Measurements from ENCODE around the gene R3HCC1L. TPM values are rescaled to one million over a fixed set of nuclear protein-coding genes. Genes with fewer than 3 reads are reported as not detected.
A peak's percentile ranks its signal among the peaks of the same experiment; 100 is the strongest.

Gene R3HCC1L
- total RNA-seq, 1 experiment from 2014 or later, result 14.0 TPM

GRCh38 chr10:98228266-98228665 lies 93.8 kb downstream of the R3HCC1L start:
- peak; percentile 64 for DNase-seq (ENCODE audit: low read depth)

- no peak for DNase-seq (ENCODE audit: low read depth)
Observed at GRCh38 chr10:98231417-98231816, 97.0 kb downstream of the R3HCC1L start.

- no peak for DNase-seq (ENCODE audit: low read depth)
Observed at GRCh38 chr10:98235846-98236245, 101.4 kb downstream of the R3HCC1L start.

- DNase-seq (ENCODE audit: low read depth), result no peak
Observed at GRCh38 chr10:98236862-98237261, 102.4 kb downstream of the R3HCC1L start.

- DNase-seq (ENCODE audit: low read depth), result no peak
Observed at GRCh38 chr10:98238391-98238790, 103.9 kb downstream of the R3HCC1L start.

GRCh38 chr10:98240524-98240923 lies 106.1 kb downstream of the R3HCC1L start:
- DNase-seq (ENCODE audit: low read depth), result no peak

- peak; percentile 29 for DNase-seq (ENCODE audit: low read depth)
Observed at GRCh38 chr10:98242823-98243222, 108.4 kb downstream of the R3HCC1L start.

GRCh38 chr10:98244141-98244540 lies 109.7 kb downstream of the R3HCC1L start:
- no peak for DNase-seq (ENCODE audit: low read depth)

- no peak for DNase-seq (ENCODE audit: low read depth)
Observed at GRCh38 chr10:98244586-98244985, 110.1 kb downstream of the R3HCC1L start.

GRCh38 chr10:98246911-98247805 lies 112.7 kb downstream of the R3HCC1L start:
- DNase-seq (ENCODE audit: low read depth), result peak; percentile 86

GRCh38 chr10:98248018-98248417 lies 113.6 kb downstream of the R3HCC1L start:
- no peak for DNase-seq (ENCODE audit: low read depth)

GRCh38 chr10:98249134-98249533 lies 114.7 kb downstream of the R3HCC1L start:
- DNase-seq (ENCODE audit: low read depth), result no peak

- DNase-seq (ENCODE audit: low read depth), result no peak
Observed at GRCh38 chr10:98251399-98251798, 116.9 kb downstream of the R3HCC1L start.

GRCh38 chr10:98252464-98252863 lies 118.0 kb downstream of the R3HCC1L start:
- no peak for DNase-seq (ENCODE audit: low read depth)

- DNase-seq (ENCODE audit: low read depth), result no peak
Observed at GRCh38 chr10:98253499-98253898, 119.0 kb downstream of the R3HCC1L start.

- no peak for DNase-seq (ENCODE audit: low read depth)
Observed at GRCh38 chr10:98254234-98254974, 119.9 kb downstream of the R3HCC1L start.

- no peak for DNase-seq (ENCODE audit: low read depth)
Observed at GRCh38 chr10:98255146-98255877, 120.9 kb downstream of the R3HCC1L start.

- DNase-seq (ENCODE audit: low read depth), result no peak
Observed at GRCh38 chr10:98256692-98257091, 122.2 kb downstream of the R3HCC1L start.

GRCh38 chr10:98257198-98257597 lies 122.7 kb downstream of the R3HCC1L start:
- no peak for DNase-seq (ENCODE audit: low read depth)

- no peak for DNase-seq (ENCODE audit: low read depth)
Observed at GRCh38 chr10:98257961-98258360, 123.5 kb downstream of the R3HCC1L start.

- DNase-seq (ENCODE audit: low read depth), result no peak
Observed at GRCh38 chr10:98258683-98259454, 124.4 kb downstream of the R3HCC1L start.
